Neuronal stem cell (in vitro differentiated cells): ENCODE data around the gene HAUS5.

Experiments used
- DNase-seq: peaks from one replicate; pipeline ENCODE4 v3.0.0-alpha.2; 2013; ENCODE audit warnings: low spot score
- H2AFZ ChIP-seq: one replicate; pipeline ENCODE4 v1.6.1; 2013; ENCODE audit warnings: mild to moderate bottlenecking, low read length, inconsistent platforms
- H2AK5ac ChIP-seq: 2 replicates; pipeline ENCODE4 v1.6.1; 2013; ENCODE audit warnings: low read depth, mild to moderate bottlenecking, inconsistent platforms, low read length, moderate library complexity, mixed read lengths
- H2BK120ac ChIP-seq: 2 replicates; pipeline ENCODE4 v1.6.1; 2013; ENCODE audit warnings: low read depth, mild to moderate bottlenecking, inconsistent platforms, low read length, moderate library complexity, mixed read lengths
- H2BK12ac ChIP-seq: one replicate; pipeline ENCODE4 v1.6.1; 2013; ENCODE audit warnings: low read length, inconsistent platforms
- H2BK15ac ChIP-seq: 2 replicates; pipeline ENCODE4 v1.6.1; 2013; ENCODE audit warnings: mild to moderate bottlenecking, low read length, inconsistent platforms, mixed read lengths
- H2BK5ac ChIP-seq: one replicate; pipeline ENCODE4 v1.6.1; 2013; ENCODE audit warnings: inconsistent platforms, mild to moderate bottlenecking, low read length, moderate library complexity
- H3K14ac ChIP-seq: one replicate; pipeline ENCODE4 v1.6.1; 2013; ENCODE audit warnings: low read length, inconsistent platforms
- H3K18ac ChIP-seq: 2 replicates; pipeline ENCODE4 v1.6.1; 2013; ENCODE audit warnings: low read length, inconsistent platforms
- H3K23ac ChIP-seq: 2 replicates; pipeline ENCODE4 v1.6.1; 2013; ENCODE audit warnings: low read depth, mild to moderate bottlenecking, mixed read lengths, low read length, inconsistent platforms; ENCODE audit not compliant: poor library complexity
- H3K27ac ChIP-seq: replicated peaks from 3 replicates; pipeline ENCODE4 v1.5.1; 2013; ENCODE audit warnings: low read length, inconsistent platforms
- H3K27me3 ChIP-seq, 3 experiments: 2 replicates each; pipeline ENCODE4 v1.6.1; 2013; ENCODE audit warnings: low read length in 3 of 3, mild to moderate bottlenecking in 2 of 3, inconsistent platforms in 1 of 3, low read depth in 1 of 3, mixed read lengths in 1 of 3, moderate library complexity in 1 of 3; ENCODE audit not compliant: control insufficient read depth in 3 of 3, insufficient read depth in 3 of 3
- H3K36me3 ChIP-seq, 2 donors: replicated peaks in 1 of 2; 2 replicates each; pipeline ENCODE4 v1.6.1; 2013; ENCODE audit warnings: low read length in 2 of 2; ENCODE audit not compliant: control insufficient read depth in 2 of 2, insufficient read depth in 2 of 2
- H3K4ac ChIP-seq: 2 replicates; pipeline ENCODE4 v1.6.1; 2013; ENCODE audit warnings: inconsistent platforms, mild to moderate bottlenecking, low read length, moderate library complexity
- H3K4me1 ChIP-seq, 2 donors: 1 replicate in 1 of 2; 2 replicates in 1 of 2; pipeline ENCODE4 v1.6.1; 2013; ENCODE audit warnings: low read length in 2 of 2, low read depth in 1 of 2; ENCODE audit not compliant: control insufficient read depth in 2 of 2, insufficient read depth in 1 of 2
- H3K4me2 ChIP-seq: one replicate; pipeline ENCODE4 v1.6.1; 2013; ENCODE audit warnings: mild to moderate bottlenecking, low read length, inconsistent platforms; ENCODE audit not compliant: insufficient read depth, poor library complexity, severe bottlenecking
- H3K4me3 ChIP-seq, 2 donors: 2 replicates each; pipeline ENCODE4 v1.5.1; 2013; ENCODE audit warnings: low read length in 2 of 2, mild to moderate bottlenecking in 2 of 2, inconsistent platforms in 1 of 2, moderate library complexity in 1 of 2
- H3K79me1 ChIP-seq: one replicate; pipeline ENCODE4 v1.6.1; 2013; ENCODE audit warnings: low read depth, mild to moderate bottlenecking, inconsistent platforms, low read length, moderate library complexity
- H3K9ac ChIP-seq: one replicate; pipeline ENCODE4 v1.6.1; 2013; ENCODE audit warnings: mild to moderate bottlenecking, low read depth, low read length, inconsistent platforms; ENCODE audit not compliant: poor library complexity
- H3K9me3 ChIP-seq, 2 donors: replicated peaks in 1 of 2; 2 replicates each; pipeline versions ENCODE3 to v1.6.1; 2013; ENCODE audit warnings: low read length in 2 of 2, mild to moderate bottlenecking in 2 of 2, inconsistent platforms in 1 of 2, low read depth in 1 of 2, mixed read lengths in 1 of 2, moderate library complexity in 1 of 2; ENCODE audit not compliant: control insufficient read depth in 2 of 2, insufficient read depth in 1 of 2
- H4K8ac ChIP-seq: one replicate; pipeline ENCODE4 v1.6.1; 2013; ENCODE audit warnings: low read depth, mild to moderate bottlenecking, inconsistent platforms, low read length, moderate library complexity
- H4K91ac ChIP-seq: one replicate; pipeline ENCODE4 v1.6.1; 2013; ENCODE audit warnings: low read length, low read depth, mild to moderate bottlenecking, inconsistent platforms; ENCODE audit not compliant: poor library complexity
- WGBS, 2 donors: extraction: QIAGEN DNeasy Blood & Tissue Kit; methylation state at CpG; one replicate each; pipeline ENCODE4 v1.1.7; 2013; ENCODE audit warnings: missing lambda C conversion rate in 2 of 2, mixed read lengths in 1 of 2; ENCODE audit not compliant: insufficient read length in 2 of 2, insufficient replicate concordance in 1 of 2; ENCODE audit errors: extremely low coverage in 2 of 2; 5-methylcytosine and 5-hydroxymethylcytosine counted together

Gene HAUS5

DNA sequence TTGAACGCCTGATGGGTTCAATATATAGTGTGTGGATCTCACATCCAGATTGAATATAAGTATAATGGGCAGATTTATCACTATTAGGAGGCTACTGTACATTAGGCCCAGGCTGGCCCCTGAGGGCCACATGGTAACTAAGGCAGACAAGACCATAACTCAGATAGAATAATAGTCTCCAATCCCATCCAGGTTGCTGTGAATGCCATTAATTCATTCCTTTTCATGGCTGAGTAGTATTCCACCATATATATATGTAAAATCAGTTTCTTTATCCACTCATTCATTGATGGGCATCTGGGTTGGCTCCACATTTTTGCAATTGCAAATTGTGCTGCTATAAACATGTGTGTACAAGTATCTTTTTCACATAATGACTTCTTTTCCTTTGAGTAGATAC lies 34.6 kb upstream of the HAUS5 start:
- Histone ChIP-seq H3K9ac (no peak overlapping the region), H4K8ac (no peak overlapping the region), H3K4me1 (no peaks in the 10 kb centered on the region), H4K91ac (no peak overlapping the region), H3K18ac (no peak overlapping the region), H3K4ac (no peak overlapping the region), H3K4me3 (no peak overlapping the region), H3K9me3 (peaks cover 10 to 14% of the 10 kb centered on the region in 2 donors), H3K14ac (no peak overlapping the region), H2BK12ac (no peak overlapping the region), H2BK5ac (no peak overlapping the region), H2AK5ac (no peak overlapping the region), H3K79me1 (no peaks in the 10 kb centered on the region), H3K27ac (no peak overlapping the region), H3K4me2 (no peak overlapping the region), H3K23ac (no peak overlapping the region), H2BK120ac (no peak overlapping the region), H2BK15ac (no peak overlapping the region), H2AFZ (no peak overlapping the region), H3K27me3 (no peaks in the 10 kb centered on the region), H3K36me3 (no peaks in the 10 kb centered on the region)
- DNase-seq: no peak
- WGBS, 2 donors: no CpG with 5 or more reads among the region's 1 CpG

GRCh38 chr19:35578707-35579106 lies 33.8 kb upstream of the HAUS5 start:
- no CpG with 5 or more reads among the region's 7 CpGs for WGBS, 2 donors
- no peak overlapping the region for H3K27ac ChIP-seq
- DNase-seq: no peak

DNA sequence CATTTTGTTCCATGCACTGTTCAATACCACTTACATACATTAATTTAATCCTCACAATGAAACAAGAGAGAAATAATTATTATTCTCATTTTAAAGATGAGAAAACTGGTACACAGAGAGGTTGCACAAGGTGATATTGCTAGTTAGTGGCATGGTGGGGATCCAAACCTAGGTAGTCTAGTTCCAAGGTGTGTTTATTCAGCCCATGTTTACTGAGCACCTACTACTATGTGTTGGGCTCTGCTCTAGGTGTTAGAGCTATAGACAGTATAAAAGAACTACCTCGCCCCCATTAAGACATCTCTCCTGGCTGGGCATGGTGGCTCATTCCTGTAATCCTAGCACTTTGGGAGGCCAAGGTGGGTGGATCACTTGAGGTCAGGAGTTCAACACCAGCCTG lies 29.8 kb upstream of the HAUS5 start:
- no peak overlapping the region for H3K27ac ChIP-seq
- H3K9ac ChIP-seq: no peak overlapping the region
- H3K23ac ChIP-seq: no peak overlapping the region
- no peak overlapping the region for H2BK5ac ChIP-seq
- H2AK5ac ChIP-seq: no peak overlapping the region
- no peak for DNase-seq
- H4K8ac ChIP-seq: no peak overlapping the region
- no peak overlapping the region for H2AFZ ChIP-seq
- no peak overlapping the region for H3K4me2 ChIP-seq
- no peak overlapping the region for H3K4me3 ChIP-seq
- peaks cover 2 to 3% of the 10 kb centered on the region in 2 donors for H3K9me3 ChIP-seq
- peaks cover 1% of the 10 kb centered on the region for H3K79me1 ChIP-seq
- H2BK12ac ChIP-seq: no peak overlapping the region
- no peaks in the 10 kb centered on the region for H3K27me3 ChIP-seq
- no peak overlapping the region for H3K18ac ChIP-seq
- H4K91ac ChIP-seq: no peak overlapping the region
- H2BK15ac ChIP-seq: no peak overlapping the region
- H3K4me1 ChIP-seq: no peaks in the 10 kb centered on the region
- H3K36me3 ChIP-seq: no peaks in the 10 kb centered on the region
- WGBS, 2 donors: no CpG with 5 or more reads among the region's 1 CpG
- no peak overlapping the region for H3K4ac ChIP-seq
- no peak overlapping the region for H3K14ac ChIP-seq
- H2BK120ac ChIP-seq: no peak overlapping the region

More at GRCh38 chr19:35578707-35579106, 33.8 kb upstream of the HAUS5 start:
- Histone ChIP-seq H2AK5ac (no peak overlapping the region), H2BK12ac (no peak overlapping the region), H3K4ac (no peak overlapping the region), H3K4me3 (no peak overlapping the region), H3K18ac (no peak overlapping the region), H3K9me3 (peaks cover 10 to 14% of the 10 kb centered on the region in 2 donors), H3K4me2 (no peak overlapping the region), H3K79me1 (no peaks in the 10 kb centered on the region), H3K23ac (no peak overlapping the region), H4K8ac (no peak overlapping the region), H3K9ac (no peak overlapping the region), H3K14ac (no peak overlapping the region), H2BK120ac (no peak overlapping the region), H2BK5ac (no peak overlapping the region), H2AFZ (no peak overlapping the region), H4K91ac (no peak overlapping the region), H3K27me3 (no peaks in the 10 kb centered on the region), H2BK15ac (no peak overlapping the region), H3K4me1 (no peaks in the 10 kb centered on the region), H3K36me3 (no peaks in the 10 kb centered on the region)

GRCh38 chr19:35585848-35586247 lies 26.7 kb upstream of the HAUS5 start, which contains the start of gene PMIS2:
Gene PMIS2 (plus strand): TSS chr19:35586173. CDS start chr19:35586260, 87 bp downstream.
- no peak for DNase-seq
- H3K36me3 ChIP-seq: no peaks in the 10 kb centered on the region
- no peak within 1 kb of the TSS for H4K8ac ChIP-seq
- no peak within 1 kb of the TSS for H2BK120ac ChIP-seq
- H3K14ac ChIP-seq: no peak within 1 kb of the TSS
- no peak within 1 kb of the TSS for H2AK5ac ChIP-seq
- H3K4ac ChIP-seq: no peak within 1 kb of the TSS
- H3K27ac ChIP-seq: no peak within 1 kb of the TSS
- peaks cover 0 to 3% of the 10 kb centered on the region in 2 donors for H3K9me3 ChIP-seq
- no peak within 1 kb of the TSS for H2BK5ac ChIP-seq
- H2BK12ac ChIP-seq: no peak within 1 kb of the TSS
- H3K23ac ChIP-seq: no peak within 1 kb of the TSS
- H4K91ac ChIP-seq: no peak within 1 kb of the TSS
- H3K18ac ChIP-seq: no peak within 1 kb of the TSS
- no peak within 1 kb of the TSS for H2BK15ac ChIP-seq
- H3K4me3 ChIP-seq: no peak within 1 kb of the TSS
- no CpG with 5 or more reads among the region's 16 CpGs for WGBS, 2 donors
- peaks cover 1% of the 10 kb centered on the region for H3K79me1 ChIP-seq
- H3K27me3 ChIP-seq: peaks cover 0 to 3% (median 0%) of the 10 kb centered on the region in 3 experiments
- H3K9ac ChIP-seq: no peak within 1 kb of the TSS
- no peaks in the 10 kb centered on the region for H3K4me1 ChIP-seq
- H3K4me2 ChIP-seq: no peak within 1 kb of the TSS
- no peak within 1 kb of the TSS for H2AFZ ChIP-seq
